Thoracic aorta (tissue), 2 donors: ENCODE measurements around the gene WHAMM. TPM values are rescaled to one million over a fixed set of nuclear protein-coding genes. Genes with fewer than 3 reads are reported as not detected.

ENCODE experiments used
- ATAC-seq: fragments of 150-250 bp; one replicate; pipeline ENCODE4 v1.8.0; 2017; ENCODE audit warnings: low read depth; ENCODE audit not compliant: insufficient number of reproducible peaks, low FRiP score
- DNase-seq: peaks from one replicate; pipeline ENCODE4 v3.0.0-alpha.2; 2020; ENCODE audit warnings: low spot score
- H3K27ac ChIP-seq, 2 donors: fragments of 200-600 bp; sonication (generic); 1 replicate in 1 of 2; 2 replicates in 1 of 2; pipeline ENCODE4 v1.5.1; 2016; ENCODE audit warnings: mild to moderate bottlenecking in 2 of 2, moderate library complexity in 2 of 2
- H3K27me3 ChIP-seq: fragments of 200-600 bp; sonication (generic); replicated peaks from 2 replicates; pipeline ENCODE4 v1.6.0; 2016; ENCODE audit warnings: mild to moderate bottlenecking; ENCODE audit not compliant: insufficient read depth
- H3K36me3 ChIP-seq: fragments of 200-600 bp; sonication (generic); one replicate; pipeline ENCODE4 v1.5.1; 2016
- H3K4me1 ChIP-seq, 2 donors: fragments of 200-600 bp; sonication (generic); 1 replicate in 1 of 2; 2 replicates in 1 of 2; pipeline versions ENCODE4 v1.5.1 to v1.6.0; 2016; ENCODE audit warnings: low read depth in 2 of 2, mild to moderate bottlenecking in 1 of 2; ENCODE audit not compliant: control insufficient read depth in 1 of 2
- H3K4me3 ChIP-seq: fragments of 200-600 bp; sonication (generic); 2 replicates; pipeline ENCODE4 v1.5.1; 2016; ENCODE audit warnings: mild to moderate bottlenecking
- H3K9me3 ChIP-seq: fragments of 200-600 bp; sonication (generic); 2 replicates; pipeline ENCODE4 v1.5.1; 2016
- total RNA-seq, 2 donors: library from RNA; depleted of rRNA; stranded (reverse); fragments of >200 nt; gene quantifications; one replicate each; pipeline versions ENCODE4 v1.1.0 to v1.2.3, GENCODE V29; 2016
- TF ChIP-seq, protein P1 (sequence below): fragments of 200-600 bp; sonication (generic); IDR thresholded peaks from one replicate; pipeline ENCODE4 v1.5.1; 2019; ENCODE audit warnings: antibody characterized with exemption

The WHAMM gene
- total RNA-seq, 2 donors from 2014 or later: 8.1 to 9.9 TPM

GRCh38 chr15:82851981-82852511 is 42.6 kb downstream of the WHAMM start:
- TF ChIP-seq, protein P1, sequence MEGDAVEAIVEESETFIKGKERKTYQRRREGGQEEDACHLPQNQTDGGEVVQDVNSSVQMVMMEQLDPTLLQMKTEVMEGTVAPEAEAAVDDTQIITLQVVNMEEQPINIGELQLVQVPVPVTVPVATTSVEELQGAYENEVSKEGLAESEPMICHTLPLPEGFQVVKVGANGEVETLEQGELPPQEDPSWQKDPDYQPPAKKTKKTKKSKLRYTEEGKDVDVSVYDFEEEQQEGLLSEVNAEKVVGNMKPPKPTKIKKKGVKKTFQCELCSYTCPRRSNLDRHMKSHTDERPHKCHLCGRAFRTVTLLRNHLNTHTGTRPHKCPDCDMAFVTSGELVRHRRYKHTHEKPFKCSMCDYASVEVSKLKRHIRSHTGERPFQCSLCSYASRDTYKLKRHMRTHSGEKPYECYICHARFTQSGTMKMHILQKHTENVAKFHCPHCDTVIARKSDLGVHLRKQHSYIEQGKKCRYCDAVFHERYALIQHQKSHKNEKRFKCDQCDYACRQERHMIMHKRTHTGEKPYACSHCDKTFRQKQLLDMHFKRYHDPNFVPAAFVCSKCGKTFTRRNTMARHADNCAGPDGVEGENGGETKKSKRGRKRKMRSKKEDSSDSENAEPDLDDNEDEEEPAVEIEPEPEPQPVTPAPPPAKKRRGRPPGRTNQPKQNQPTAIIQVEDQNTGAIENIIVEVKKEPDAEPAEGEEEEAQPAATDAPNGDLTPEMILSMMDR: no peak
- H3K4me1 ChIP-seq: peaks cover 0 to 8% of the 10 kb centered on the region in 2 donors
- no peaks in the 10 kb centered on the region for H3K9me3 ChIP-seq
- ATAC-seq (no peak), DNase-seq (no peak)
- H3K27me3 ChIP-seq: no peaks in the 10 kb centered on the region
- no peak overlapping the region for H3K27ac ChIP-seq
- no peaks in the 10 kb centered on the region for H3K36me3 ChIP-seq
- H3K4me3 ChIP-seq: no peak overlapping the region

DNA sequence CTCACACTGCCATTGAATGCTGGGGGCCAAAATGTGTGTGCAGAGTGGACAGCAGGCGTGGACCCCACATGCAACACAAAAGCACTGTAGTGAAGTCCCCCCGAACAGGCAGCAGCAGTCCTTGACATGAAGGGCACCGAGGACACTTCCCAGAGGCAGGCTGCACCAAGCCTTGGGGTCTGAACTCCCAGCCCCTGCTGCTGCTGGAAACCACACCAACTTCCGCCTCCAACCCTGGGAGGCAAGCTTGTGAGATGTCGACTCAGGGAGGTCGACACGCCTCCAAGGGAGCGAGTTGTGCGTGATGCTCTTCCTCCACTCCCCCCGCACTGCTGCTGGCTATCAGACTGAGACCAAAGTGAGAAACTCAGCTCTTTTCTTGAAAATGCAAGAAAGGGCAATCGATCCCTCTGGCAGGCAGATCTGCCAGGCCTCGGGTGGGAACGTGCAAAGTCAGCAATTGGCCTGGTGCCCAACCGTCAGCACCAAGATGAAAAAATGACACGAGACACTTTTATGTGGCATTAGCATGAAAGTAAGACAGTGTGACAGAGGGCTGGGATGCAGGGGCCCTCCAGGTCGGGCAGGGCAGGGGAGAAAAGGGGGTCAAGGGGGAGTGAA is 43.6 kb downstream of the WHAMM start:
- Histone ChIP-seq H3K27me3 (no peaks in the 10 kb centered on the region), H3K4me1 (peaks cover 0 to 8% of the 10 kb centered on the region in 2 donors), H3K4me3 (no peak overlapping the region), H3K9me3 (no peaks in the 10 kb centered on the region), H3K36me3 (no peaks in the 10 kb centered on the region), H3K27ac (no peak overlapping the region)
- ATAC-seq (no peak), DNase-seq (no peak)
- TF ChIP-seq, protein P1: no peak

DNA sequence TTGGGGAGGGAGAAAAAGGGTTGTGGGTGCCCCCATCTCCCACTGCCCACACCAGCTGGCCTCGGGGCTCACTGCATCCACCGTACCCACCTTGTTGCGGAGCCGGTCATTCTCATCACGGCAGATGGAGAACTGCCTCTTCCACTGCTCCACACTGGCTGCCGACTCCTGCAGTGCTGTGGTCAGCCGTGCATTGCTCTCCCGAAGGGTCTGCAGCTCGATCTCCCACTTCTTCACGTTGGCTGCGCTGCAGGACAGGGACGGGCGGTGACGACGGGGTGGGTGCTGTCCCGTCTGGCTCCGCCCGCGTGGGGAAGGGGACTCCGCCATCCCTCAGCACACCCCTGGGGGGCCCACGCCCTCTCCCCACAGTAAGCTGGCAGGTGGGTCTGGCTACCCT is 45.1 kb downstream of the WHAMM start:
- DNase-seq (no peak), ATAC-seq (no peak)
- H3K36me3 ChIP-seq: no peaks in the 10 kb centered on the region
- H3K27me3 ChIP-seq: no peaks in the 10 kb centered on the region
- H3K4me3 ChIP-seq: no peak overlapping the region
- peaks cover 0 to 5% of the 10 kb centered on the region in 2 donors for H3K4me1 ChIP-seq
- H3K9me3 ChIP-seq: no peaks in the 10 kb centered on the region
- H3K27ac ChIP-seq: no peak overlapping the region
- TF ChIP-seq, protein P1: no peak

DNA sequence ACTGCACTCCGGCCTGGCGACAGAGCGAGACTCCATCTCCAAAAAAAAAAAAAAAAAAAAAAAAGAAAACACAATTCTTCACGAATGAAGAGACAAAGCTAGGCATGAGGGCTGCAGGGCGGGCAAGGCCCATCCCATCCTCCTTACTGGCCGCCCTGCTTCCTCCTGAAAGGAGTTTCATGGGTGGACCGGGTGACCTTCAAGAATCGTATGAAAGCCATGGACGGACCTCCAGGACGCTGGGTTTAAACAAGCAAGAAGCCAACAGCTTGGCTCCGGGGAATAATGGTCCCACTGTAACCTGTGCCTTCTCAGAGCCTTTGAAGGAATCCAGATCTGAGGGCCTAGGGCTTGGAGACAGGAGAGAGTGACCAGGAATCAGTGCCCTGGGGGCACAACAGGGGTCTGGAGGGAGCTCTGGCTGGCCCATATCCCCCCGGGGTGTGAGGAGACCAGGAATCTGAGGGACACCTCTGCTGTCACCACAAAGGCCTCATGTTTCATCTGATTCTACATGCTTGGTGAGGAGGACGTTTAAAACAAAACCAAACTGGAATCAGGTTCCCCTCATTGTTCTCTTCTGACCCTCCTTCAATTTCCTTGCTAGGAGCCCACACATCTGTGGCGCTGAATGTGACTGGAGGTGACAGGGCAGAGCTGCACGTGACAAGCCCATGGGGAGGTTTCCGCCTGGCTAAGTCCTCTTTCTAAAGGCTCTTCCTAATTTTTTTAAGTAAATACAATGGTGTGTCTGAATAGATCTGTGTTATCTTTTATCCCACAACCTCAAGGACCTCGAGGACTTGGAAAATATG is 46.1 kb downstream of the WHAMM start:
- no peaks in the 10 kb centered on the region for H3K4me1 ChIP-seq
- H3K27ac ChIP-seq: no peak overlapping the region
- TF ChIP-seq, protein P1: no peak
- H3K36me3 ChIP-seq: no peaks in the 10 kb centered on the region
- H3K27me3 ChIP-seq: no peaks in the 10 kb centered on the region
- ATAC-seq (no peak), DNase-seq (no peak)
- no peaks in the 10 kb centered on the region for H3K9me3 ChIP-seq
- H3K4me3 ChIP-seq: no peak overlapping the region

DNA sequence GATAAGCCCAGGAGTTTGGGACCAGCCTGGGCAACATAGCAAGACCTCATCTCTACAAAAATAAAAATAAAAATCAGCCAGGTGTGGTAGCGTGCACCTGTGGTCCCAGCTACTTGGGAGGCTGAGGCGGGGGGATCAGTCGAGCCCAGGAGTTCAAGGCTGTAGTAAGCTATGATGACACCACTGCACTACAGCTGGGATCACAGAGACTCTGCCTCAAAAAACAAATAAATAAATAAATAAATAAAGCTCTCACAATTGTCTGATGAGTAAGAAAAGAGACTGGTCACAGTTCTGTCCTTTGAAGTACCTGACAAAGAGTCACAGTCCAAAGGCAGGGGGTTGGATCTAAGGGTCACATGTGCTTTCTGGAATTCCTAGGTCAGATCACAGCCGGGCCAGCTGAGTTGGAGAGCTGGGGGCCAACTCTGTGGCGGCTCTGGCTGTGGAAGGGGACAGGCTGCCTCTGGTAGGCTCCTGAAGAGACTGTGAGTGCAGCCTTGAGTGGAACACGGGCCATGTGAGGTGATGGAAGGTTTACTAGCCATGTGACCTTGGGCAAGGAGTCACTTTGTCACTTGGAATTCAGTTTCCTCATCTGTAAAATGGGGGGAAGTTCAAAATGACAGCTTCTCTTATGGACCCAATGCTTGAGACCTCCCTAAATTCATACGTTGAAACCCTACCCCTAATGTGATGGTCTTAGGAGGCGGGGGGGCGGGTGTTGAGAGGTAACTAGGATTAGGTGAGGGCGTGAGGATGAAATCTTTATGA is 47.2 kb downstream of the WHAMM start:
- TF ChIP-seq, protein P1: no peak
- no peak for DNase-seq
- H3K4me1 ChIP-seq: no peaks in the 10 kb centered on the region
- H3K4me3 ChIP-seq: no peak overlapping the region
- no peak for ATAC-seq
- H3K27me3 ChIP-seq: no peaks in the 10 kb centered on the region
- H3K27ac ChIP-seq: no peak overlapping the region
- H3K9me3 ChIP-seq: no peaks in the 10 kb centered on the region
- no peaks in the 10 kb centered on the region for H3K36me3 ChIP-seq
